Osteoblast (primary cell): ENCODE results near the gene ZFYVE9. TPM values are rescaled to one million over a fixed set of nuclear protein-coding genes. Genes with fewer than 3 reads are reported as not detected.
"Not testable (repeated sequence)": the region's sequence is repeated elsewhere in the genome, so short reads cannot be mapped to it uniquely, and the experiment has no call there.

Source experiments
- DNase-seq: peaks from one replicate; pipeline ENCODE4 v3.0.0; 2011; ENCODE audit warnings: low spot score, mixed read lengths; ENCODE audit not compliant: insufficient read length; ENCODE audit errors: missing footprints
- H2AFZ ChIP-seq: 2 replicates; pipeline ENCODE4 v1.6.0; 2011; ENCODE audit warnings: mild to moderate bottlenecking, low read length
- H3K27ac ChIP-seq: 2 replicates; pipeline ENCODE4 v1.5.1; 2011; ENCODE audit warnings: mild to moderate bottlenecking, low read depth, low read length, moderate library complexity
- H3K27me3 ChIP-seq: 2 replicates; pipeline ENCODE4 v1.6.0; 2012; ENCODE audit warnings: mild to moderate bottlenecking, control low read depth, inconsistent platforms, low read length, moderate library complexity; ENCODE audit not compliant: insufficient read depth
- H3K36me3 ChIP-seq: 2 replicates; pipeline ENCODE4 v1.5.1; 2011; ENCODE audit warnings: mild to moderate bottlenecking, low read length, control low read depth, moderate library complexity; ENCODE audit not compliant: insufficient read depth
- H3K4me1 ChIP-seq: 2 replicates; pipeline ENCODE4 v1.5.1; 2011; ENCODE audit warnings: mild to moderate bottlenecking, low read length, control low read depth, moderate library complexity; ENCODE audit not compliant: insufficient read depth
- H3K4me2 ChIP-seq: 2 replicates; pipeline ENCODE4 v1.6.0; 2011; ENCODE audit warnings: mild to moderate bottlenecking, low read length; ENCODE audit not compliant: insufficient read depth
- H3K4me3 ChIP-seq: fragments of 200-600 bp; sonication (generic); 3 replicates; pipeline ENCODE4 v1.5.1; 2012; ENCODE audit warnings: mild to moderate bottlenecking, low read length, inconsistent platforms; ENCODE audit not compliant: insufficient read depth
- H3K79me2 ChIP-seq: 2 replicates; pipeline ENCODE4 v1.6.0; 2012; ENCODE audit warnings: mild to moderate bottlenecking, low read length, control low read depth, inconsistent platforms; ENCODE audit not compliant: insufficient read depth
- H3K9me3 ChIP-seq: 2 replicates; pipeline ENCODE4 v1.5.1; 2011; ENCODE audit warnings: low read depth, low read length, control low read depth
- H4K20me1 ChIP-seq: 2 replicates; pipeline ENCODE4 v1.6.0; 2012; ENCODE audit warnings: mild to moderate bottlenecking, low read length, control low read depth; ENCODE audit not compliant: insufficient read depth
- total RNA-seq: library from RNA; depleted of rRNA; stranded (reverse); fragments of >200 nt; gene quantifications from 2 replicates; pipeline ENCODE4 v1.2.3, GENCODE V29; 2012
- TF ChIP-seq, protein P1 (sequence below): IDR thresholded peaks from 2 replicates; pipeline ENCODE4 v1.5.1; 2011; ENCODE audit warnings: mild to moderate bottlenecking, low read depth, low read length, moderate library complexity; ENCODE audit errors: extremely low read depth

Gene ZFYVE9
- total RNA-seq, 1 donor = 38.0 TPM

DNA sequence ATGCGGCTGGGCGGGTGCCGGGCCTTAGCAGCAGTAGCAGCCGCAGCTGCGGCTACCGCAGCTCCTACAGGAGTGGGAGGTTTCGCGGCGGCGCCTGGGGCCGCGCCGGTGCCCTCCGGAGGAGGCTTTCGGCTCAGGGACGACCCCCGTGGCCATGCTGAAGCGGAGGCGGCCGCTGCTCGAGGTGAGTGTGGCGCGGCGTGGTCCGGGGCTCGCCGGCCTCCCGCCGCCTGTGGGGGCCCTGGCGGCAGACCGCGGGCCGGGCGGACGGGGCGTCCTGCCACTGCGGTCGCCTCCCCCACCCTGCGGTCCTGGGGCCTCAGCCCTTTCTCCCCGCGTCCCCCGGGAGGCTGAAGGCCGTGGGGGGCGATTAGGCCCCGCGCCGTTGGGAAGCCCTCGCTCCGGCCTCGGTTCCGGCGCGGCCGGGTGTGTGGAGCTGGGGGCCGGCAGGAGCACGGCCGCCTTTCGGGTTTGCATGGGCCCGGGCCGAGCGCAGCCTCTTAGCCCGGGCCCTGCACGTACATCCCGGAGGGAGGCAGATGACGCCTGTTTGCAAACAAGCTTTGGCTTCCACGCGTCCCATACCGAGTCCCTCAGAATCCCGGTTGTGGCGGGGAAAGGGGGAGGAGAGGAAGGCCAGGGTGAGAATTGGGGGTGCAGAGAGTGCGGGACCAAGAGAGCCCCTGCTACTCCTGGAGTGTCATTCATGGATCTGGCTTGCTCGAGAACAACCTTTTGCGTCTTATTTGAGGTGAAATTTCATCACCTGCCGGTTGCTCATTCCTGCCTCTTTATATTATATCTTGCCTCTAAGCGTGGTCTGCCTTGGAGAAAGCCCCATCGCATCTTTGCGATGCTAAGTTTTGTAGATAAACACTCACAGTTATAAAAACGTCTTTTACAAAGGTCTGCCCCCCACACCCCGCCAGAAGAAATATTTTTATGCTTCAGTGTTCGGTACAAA, 613 bp downstream of the ZFYVE9 start:
- Histone ChIP-seq H3K4me2 (peak overlapping the region; percentile 85), H3K36me3 (no peaks in the 10 kb centered on the region), H4K20me1 (peaks cover 8% of the 10 kb centered on the region), H3K27me3 (no peaks in the 10 kb centered on the region), H3K79me2 (peaks cover 48% of the 10 kb centered on the region), H3K9me3 (no peaks in the 10 kb centered on the region), H2AFZ (peak overlapping the region; percentile 95), H3K4me3 (peak overlapping the region; percentile 88), H3K4me1 (peaks cover 26% of the 10 kb centered on the region), H3K27ac (peak overlapping the region; percentile 77)
- peak; percentile 88 for DNase-seq
- TF ChIP-seq, protein P1, sequence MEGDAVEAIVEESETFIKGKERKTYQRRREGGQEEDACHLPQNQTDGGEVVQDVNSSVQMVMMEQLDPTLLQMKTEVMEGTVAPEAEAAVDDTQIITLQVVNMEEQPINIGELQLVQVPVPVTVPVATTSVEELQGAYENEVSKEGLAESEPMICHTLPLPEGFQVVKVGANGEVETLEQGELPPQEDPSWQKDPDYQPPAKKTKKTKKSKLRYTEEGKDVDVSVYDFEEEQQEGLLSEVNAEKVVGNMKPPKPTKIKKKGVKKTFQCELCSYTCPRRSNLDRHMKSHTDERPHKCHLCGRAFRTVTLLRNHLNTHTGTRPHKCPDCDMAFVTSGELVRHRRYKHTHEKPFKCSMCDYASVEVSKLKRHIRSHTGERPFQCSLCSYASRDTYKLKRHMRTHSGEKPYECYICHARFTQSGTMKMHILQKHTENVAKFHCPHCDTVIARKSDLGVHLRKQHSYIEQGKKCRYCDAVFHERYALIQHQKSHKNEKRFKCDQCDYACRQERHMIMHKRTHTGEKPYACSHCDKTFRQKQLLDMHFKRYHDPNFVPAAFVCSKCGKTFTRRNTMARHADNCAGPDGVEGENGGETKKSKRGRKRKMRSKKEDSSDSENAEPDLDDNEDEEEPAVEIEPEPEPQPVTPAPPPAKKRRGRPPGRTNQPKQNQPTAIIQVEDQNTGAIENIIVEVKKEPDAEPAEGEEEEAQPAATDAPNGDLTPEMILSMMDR = no peak

DNA sequence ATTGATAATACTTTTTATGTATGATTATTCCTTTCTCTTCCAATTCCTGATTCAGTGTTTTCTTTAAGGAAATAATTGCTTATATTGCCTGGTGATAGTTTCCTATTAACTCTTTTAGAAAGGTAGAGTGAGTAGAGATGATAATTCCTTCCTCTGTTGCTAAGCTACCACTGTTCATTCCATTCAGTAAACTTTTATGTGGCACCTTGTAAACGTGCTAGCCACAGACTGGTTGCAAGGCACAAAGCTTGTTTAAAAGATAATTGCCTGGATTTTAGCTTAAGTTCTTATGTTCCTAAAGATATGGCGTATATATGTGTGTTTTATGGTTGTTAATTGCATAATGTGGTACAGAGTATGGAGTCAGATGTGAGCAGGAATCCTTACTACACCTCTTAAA, 3.2 kb downstream of the ZFYVE9 start:
- DNase-seq = no peak
- Histone ChIP-seq H3K27me3 (no peaks in the 10 kb centered on the region), H3K79me2 (peaks cover 71% of the 10 kb centered on the region)

DNA sequence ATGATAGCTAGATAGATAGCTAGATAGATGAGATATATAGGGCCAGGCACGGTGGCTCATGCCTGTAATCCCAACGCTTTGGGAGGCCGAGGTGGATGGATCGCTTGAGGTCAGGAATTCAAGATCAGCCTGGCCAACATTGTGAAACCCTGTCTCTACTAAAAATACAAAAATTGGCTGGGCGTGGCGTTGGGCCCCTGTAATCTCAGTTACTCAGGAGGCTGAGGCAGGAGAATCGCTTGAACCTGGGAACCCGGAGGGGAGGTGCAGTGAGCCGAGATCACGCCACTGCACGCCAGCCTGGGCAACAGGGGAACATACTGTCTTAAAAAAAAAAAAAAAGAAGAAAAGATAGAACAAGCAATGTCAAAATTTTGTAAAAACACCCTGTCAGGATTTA, 8.6 kb downstream of the ZFYVE9 start:
- not testable (repeated sequence) for H2AFZ ChIP-seq, H3K4me1 ChIP-seq, H3K4me3 ChIP-seq, H3K27me3 ChIP-seq, H3K36me3 ChIP-seq, H3K9me3 ChIP-seq, H3K27ac ChIP-seq, H3K4me2 ChIP-seq, DNase-seq
- Histone ChIP-seq H4K20me1 (peaks cover 10% of the 10 kb centered on the region), H3K79me2 (peaks cover 70% of the 10 kb centered on the region)

More for the DNA sequence above, 3.2 kb downstream of the ZFYVE9 start:
- TF ChIP-seq, protein P1 = no peak
- Histone ChIP-seq H3K4me2 (no peak overlapping the region), H4K20me1 (peaks cover 10% of the 10 kb centered on the region), H3K27ac (no peak overlapping the region), H3K4me1 (peaks cover 18% of the 10 kb centered on the region), H3K36me3 (no peaks in the 10 kb centered on the region), H3K4me3 (no peak overlapping the region), H3K9me3 (no peaks in the 10 kb centered on the region), H2AFZ (no peak overlapping the region)

DNA sequence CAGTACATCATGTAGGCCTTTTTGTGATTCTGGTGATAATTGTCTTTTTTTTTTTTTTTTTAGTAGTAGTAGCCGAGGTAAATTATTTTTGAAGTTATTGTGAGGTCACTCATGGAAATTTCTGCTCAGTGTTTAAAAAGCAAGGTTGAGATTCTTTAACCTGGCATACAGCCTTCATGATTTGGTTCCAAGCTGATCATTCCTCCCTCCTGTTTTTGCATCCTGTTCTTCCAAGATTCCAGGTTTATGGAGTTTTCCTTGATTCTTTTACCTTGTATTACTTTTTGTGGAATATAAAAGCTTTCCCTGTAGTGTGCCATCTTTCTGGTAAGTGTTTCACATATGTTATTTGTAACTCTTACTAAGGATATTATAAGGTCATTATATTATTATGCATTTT, 9.1 kb downstream of the ZFYVE9 start:
- TF ChIP-seq, protein P1 = no peak

More for the DNA sequence above, 9.1 kb downstream of the ZFYVE9 start:
- Histone ChIP-seq H3K27ac (no peak overlapping the region), H3K79me2 (peaks cover 70% of the 10 kb centered on the region), H2AFZ (no peak overlapping the region), H4K20me1 (peaks cover 12% of the 10 kb centered on the region), H3K27me3 (no peaks in the 10 kb centered on the region), H3K4me2 (no peak overlapping the region), H3K4me3 (no peak overlapping the region), H3K4me1 (peaks cover 4% of the 10 kb centered on the region), H3K9me3 (no peaks in the 10 kb centered on the region), H3K36me3 (no peaks in the 10 kb centered on the region)
- DNase-seq = no peak
